Endodermal cell (in vitro differentiated cells): ENCODE measurements around the gene ZFAND2A. TPM values are rescaled to one million over a fixed set of nuclear protein-coding genes. Genes with fewer than 3 reads are reported as not detected.

Experiments used
- DNase-seq: peaks from one replicate; pipeline ENCODE4 v3.0.0-alpha.2; 2017
- H3K27ac ChIP-seq: 2 replicates; pipeline ENCODE4 v1.5.1; 2013; ENCODE audit warnings: mild to moderate bottlenecking, low read depth, low read length, moderate library complexity
- H3K27me3 ChIP-seq: 2 replicates; pipeline ENCODE4 v1.6.1; 2013; ENCODE audit warnings: mild to moderate bottlenecking, low read length, moderate library complexity; ENCODE audit not compliant: insufficient read depth, control insufficient read depth, poor library complexity, severe bottlenecking
- H3K36me3 ChIP-seq: 2 replicates; pipeline ENCODE4 v1.7.0; 2013; ENCODE audit warnings: mild to moderate bottlenecking, low read length, moderate library complexity; ENCODE audit not compliant: control insufficient read depth, insufficient read depth
- H3K4me1 ChIP-seq: one replicate; pipeline ENCODE4 v1.7.0; 2013; ENCODE audit warnings: low read length; ENCODE audit not compliant: control insufficient read depth, insufficient read depth
- H3K4me3 ChIP-seq: 2 replicates; pipeline ENCODE4 v1.5.1; 2013; ENCODE audit warnings: mild to moderate bottlenecking, low read length, moderate library complexity
- H3K9ac ChIP-seq: 2 replicates; pipeline ENCODE4 v1.6.1; 2013; ENCODE audit warnings: mild to moderate bottlenecking, low read length, moderate library complexity; ENCODE audit not compliant: poor library complexity, severe bottlenecking; ENCODE audit errors: extremely low read depth
- H3K9me3 ChIP-seq: 2 replicates; pipeline ENCODE4 v1.6.1; 2013; ENCODE audit warnings: mild to moderate bottlenecking, low read length, moderate library complexity; ENCODE audit not compliant: control insufficient read depth
- H3K27ac Mint-ChIP-seq: 2 replicates; pipeline ENCODE4 v1.8.0; 2020; ENCODE audit warnings: mixed read lengths
- H3K27me3 Mint-ChIP-seq: 2 replicates; pipeline ENCODE4 v1.8.0; 2021; ENCODE audit warnings: mild to moderate bottlenecking, mixed read lengths; ENCODE audit not compliant: insufficient read depth
- H3K36me3 Mint-ChIP-seq: 2 replicates; pipeline ENCODE4 v1.8.0; 2020; ENCODE audit warnings: low read depth, mixed read lengths
- H3K4me1 Mint-ChIP-seq: 2 replicates; pipeline ENCODE4 v1.8.0; 2020; ENCODE audit warnings: mixed read lengths
- H3K4me3 Mint-ChIP-seq: 2 replicates; pipeline ENCODE4 v1.8.0; 2020; ENCODE audit warnings: mild to moderate bottlenecking, moderate library complexity, mixed read lengths
- H3K9me3 Mint-ChIP-seq: 2 replicates; pipeline ENCODE4 v1.8.0; 2020; ENCODE audit warnings: mild to moderate bottlenecking, mixed read lengths
- CTCF ChIP-seq: fragments of 200-600 bp; sonication (generic); conservative IDR thresholded peaks from 2 replicates; pipeline ENCODE4 v1.5.0; 2021; ENCODE audit warnings: antibody characterized with exemption, mild to moderate bottlenecking
- WGBS, 2 experiments: methylation state at CpG; one replicate each; pipeline versions ENCODE4 v1.1.5 to v1.1.7; 2013; ENCODE audit warnings: missing lambda C conversion rate in 2 of 2, mixed read lengths in 1 of 2; ENCODE audit not compliant: insufficient coverage in 1 of 2, insufficient read length in 1 of 2; 5-methylcytosine and 5-hydroxymethylcytosine counted together
- total RNA-seq, 2 donors: library from RNA; stranded (reverse); fragmentation: NEBNext Ultra II Directional in 1 of 2; extraction: Animal tissue kit (Norgen Biotek cat#: 25700) in 1 of 2; gene quantifications; 2 replicates in 1 of 2; 3 replicates in 1 of 2; pipeline ENCODE4 v1.2.1, GENCODE V29; 2021

Gene ZFAND2A
- total RNA-seq, 2 donors from 2014 or later: 14.9 to 17.1 TPM

GRCh38 chr7:1188720-1189294 is 28.8 kb upstream of the ZFAND2A start:
- WGBS, 2 experiments: 87 to 90% methylated on average over 5 to 6 of the region's 6 CpGs
- Histone ChIP-seq H3K36me3 (no peaks in the 10 kb centered on the region), H3K27me3 (peaks cover 12% of the 10 kb centered on the region), H3K27ac (no peak overlapping the region), H3K4me1 (no peaks in the 10 kb centered on the region), H3K9me3 (no peaks in the 10 kb centered on the region), H3K4me3 (no peak overlapping the region), H3K9ac (no peak overlapping the region)
- Mint-ChIP-seq H3K27me3 (peaks cover 35% of the 10 kb centered on the region), H3K4me1 (no peaks in the 10 kb centered on the region), H3K9me3 (peaks cover 9% of the 10 kb centered on the region), H3K27ac (no peak overlapping the region), H3K4me3 (no peak overlapping the region), H3K36me3 (no peaks in the 10 kb centered on the region)
- TF ChIP-seq CTCF: no peak
- DNase-seq: no peak

- Histone ChIP-seq H3K9ac (no peak overlapping the region), H3K36me3 (no peaks in the 10 kb centered on the region), H3K4me1 (no peaks in the 10 kb centered on the region), H3K27ac (no peak overlapping the region), H3K4me3 (no peak overlapping the region), H3K27me3 (peaks cover 5% of the 10 kb centered on the region), H3K9me3 (no peaks in the 10 kb centered on the region)
- TF ChIP-seq CTCF: no peak
- 89 to 90% methylated on average over 11 of the region's 11 CpGs for WGBS, 2 experiments
- Mint-ChIP-seq H3K9me3 (peaks cover 9% of the 10 kb centered on the region), H3K27ac (no peak overlapping the region), H3K36me3 (no peaks in the 10 kb centered on the region), H3K27me3 (peaks cover 31% of the 10 kb centered on the region), H3K4me1 (no peaks in the 10 kb centered on the region), H3K4me3 (no peak overlapping the region)
- no peak for DNase-seq
These were observed 27.1 kb upstream of the ZFAND2A start for GRCh38 chr7:1187127-1187526.

- no peak for DNase-seq
- no peaks in the 10 kb centered on the region for H3K4me1 ChIP-seq
- H3K9ac ChIP-seq: no peak overlapping the region
- Mint-ChIP-seq H3K4me3 (no peak overlapping the region), H3K36me3 (no peaks in the 10 kb centered on the region), H3K27me3 (peaks cover 15% of the 10 kb centered on the region), H3K9me3 (peaks cover 16% of the 10 kb centered on the region), H3K4me1 (no peaks in the 10 kb centered on the region), H3K27ac (no peak overlapping the region)
- no peak overlapping the region for H3K4me3 ChIP-seq
- peaks cover 10% of the 10 kb centered on the region for H3K9me3 ChIP-seq
- no peaks in the 10 kb centered on the region for H3K27me3 ChIP-seq
- no peaks in the 10 kb centered on the region for H3K36me3 ChIP-seq
- TF ChIP-seq CTCF: no peak
- no peak overlapping the region for H3K27ac ChIP-seq
- 88 to 100% methylated on average over 4 to 12 of the region's 12 CpGs for WGBS, 2 experiments
These were observed 21.6 kb upstream of the ZFAND2A start for GRCh38 chr7:1181640-1182039.
